GM12878 (cell line): ENCODE measurements around the gene VIT. TPM values are rescaled to one million over a fixed set of nuclear protein-coding genes. Genes with fewer than 3 reads are reported as not detected.

Experiments
- ATAC-seq: fragments of 200-7000 bp; cut with Tn5 transposase; 3 replicates; pipeline ENCODE4 v1.9.1; 2020; ENCODE audit warnings: mild to moderate bottlenecking, moderate library complexity
- BruUV-seq: library from RNA; stranded (reverse); fragments of 400-500 nt; replicated peaks from 2 replicates; lab custom pipeline; 2021; lab: Mats Ljungman, UMichigan
- CTCF ChIA-PET: fragments of 300-600 bp; sonication (Branson Sonifier 250); formaldehyde crosslinking; extraction: SDS; loops from one replicate; lab custom pipeline; 2021; ENCODE audit warnings: inconsistent platforms; lab: Yijun Ruan, JAX
- POLR2A ChIA-PET: fragments of 350-600 bp; formaldehyde crosslinking; extraction: SDS; loops from one replicate; lab custom pipeline; 2021; ENCODE audit warnings: inconsistent platforms; lab: Charles Lee
- RAD21 ChIA-PET: fragments of 300-600 bp; sonication (Branson Sonifier 250); formaldehyde crosslinking; loops from one replicate; lab custom pipeline; 2023; ENCODE audit warnings: antibody characterized with exemption; ENCODE audit not compliant: unreplicated experiment; lab: Charles Lee
- SMC1A ChIA-PET: fragments of 300-600 bp; sonication (Branson Sonifier 250); formaldehyde crosslinking; loops from one replicate; lab custom pipeline; 2023; ENCODE audit not compliant: unreplicated experiment, uncharacterized antibody; lab: Charles Lee
- DNase-seq: peaks from one replicate; pipeline ENCODE4 v3.0.0-alpha.2; 2011; ENCODE audit warnings: low read depth, low spot score
- FAIRE-seq: peaks from 3 replicates; lab custom pipeline; 2011; peaks lifted over from hg19 to GRCh38; lab: Jason Lieb, UNC
- H2AFZ ChIP-seq: 2 replicates; pipeline ENCODE4 v1.6.0; 2011; ENCODE audit warnings: low read depth, low read length, control low read depth; ENCODE audit not compliant: control insufficient read depth
- H3K27ac ChIP-seq: 2 replicates; pipeline ENCODE4 v1.5.1; 2011; ENCODE audit warnings: control low read depth; ENCODE audit not compliant: control insufficient read depth, insufficient read depth
- H3K27me3 ChIP-seq, 2 experiments: replicated peaks in 1 of 2; 2 replicates each; pipeline versions ENCODE4 v1.6.0 to v1.6.1; 2011; ENCODE audit warnings: low read length in 1 of 2; ENCODE audit not compliant: control insufficient read depth in 2 of 2, insufficient read depth in 2 of 2
- H3K36me3 ChIP-seq, 2 experiments: 2 replicates each; pipeline ENCODE4 v1.5.1; 2011; ENCODE audit warnings: low read length in 1 of 2; ENCODE audit not compliant: control insufficient read depth in 2 of 2, insufficient read depth in 2 of 2
- H3K4me1 ChIP-seq: 2 replicates; pipeline ENCODE4 v1.6.1; 2011; ENCODE audit warnings: mild to moderate bottlenecking, low read length, moderate library complexity, mixed read lengths; ENCODE audit not compliant: control insufficient read depth, insufficient read depth
- H3K4me2 ChIP-seq: 2 replicates; pipeline ENCODE4 v1.6.0; 2011; ENCODE audit warnings: control low read depth; ENCODE audit not compliant: control insufficient read depth, insufficient read depth
- H3K4me3 ChIP-seq: fragments of 200-600 bp; sonication (generic); 2 replicates; pipeline ENCODE4 v1.5.1; 2016
- H3K79me2 ChIP-seq: 2 replicates; pipeline ENCODE4 v1.6.0; 2011; ENCODE audit warnings: low read length; ENCODE audit not compliant: control insufficient read depth, insufficient read depth
- H3K9ac ChIP-seq: 2 replicates; pipeline ENCODE4 v1.8.0; 2011; ENCODE audit warnings: low read length, control low read depth, mixed read lengths; ENCODE audit not compliant: control insufficient read depth, insufficient read depth
- H3K9me3 ChIP-seq: replicated peaks from 3 replicates; pipeline ENCODE4 v1.5.1; 2011; ENCODE audit warnings: mild to moderate bottlenecking, low read length; ENCODE audit not compliant: control insufficient read depth, insufficient read depth
- H4K20me1 ChIP-seq: 2 replicates; pipeline ENCODE4 v1.6.0; 2011; ENCODE audit not compliant: control insufficient read depth, insufficient read depth
- BRCA1 ChIP-seq: IDR thresholded peaks from 2 replicates; pipeline ENCODE4 v1.6.1; 2011; ENCODE audit warnings: low read depth, low read length, improper control_type of control experiment
- CHD1 ChIP-seq: IDR thresholded peaks from 2 replicates; pipeline ENCODE4 v1.6.1; 2012; ENCODE audit warnings: low read depth, low read length, improper control_type of control experiment
- CHD4 ChIP-seq: fragments of 200-600 bp; sonication (generic); IDR thresholded peaks from 2 replicates; pipeline ENCODE4 v1.6.1; 2016; ENCODE audit warnings: mild to moderate bottlenecking
- MEF2A ChIP-seq: IDR thresholded peaks from 2 replicates; pipeline ENCODE4 v1.6.1; 2011; ENCODE audit warnings: low read depth, mild to moderate bottlenecking, low read length, moderate library complexity; ENCODE audit not compliant: insufficient read depth
- POU2F2 ChIP-seq: IDR thresholded peaks from 3 replicates; pipeline ENCODE4 v1.6.1; 2011; ENCODE audit warnings: low read depth, mild to moderate bottlenecking, low read length, borderline replicate concordance
- RAD51 ChIP-seq: fragments of 450-650 bp; IDR thresholded peaks from 2 replicates; pipeline ENCODE4 v1.6.1; 2016; ENCODE audit warnings: moderate library complexity, mild to moderate bottlenecking, inconsistent platforms
- RCOR1 ChIP-seq: conservative IDR thresholded peaks from 2 replicates; pipeline ENCODE4 v1.6.1; 2012; ENCODE audit warnings: low read depth, low read length, improper control_type of control experiment
- REST ChIP-seq: IDR thresholded peaks from 2 replicates; pipeline ENCODE4 v1.6.1; 2012; ENCODE audit warnings: mild to moderate bottlenecking, low read depth, low read length
- SKIL ChIP-seq: fragments of 450-650 bp; IDR thresholded peaks from 2 replicates; pipeline ENCODE4 v1.6.1; 2017; ENCODE audit warnings: mild to moderate bottlenecking, low read depth, inconsistent platforms; ENCODE audit not compliant: poor library complexity, severe bottlenecking
- SMAD5 ChIP-seq: IDR thresholded peaks from 2 replicates; pipeline ENCODE4 v1.6.1; 2016; ENCODE audit warnings: antibody characterized with exemption, low read depth
- WGBS: methylation state at CpG from one replicate; pipeline ENCODE4 v1.1.6; 2016; ENCODE audit warnings: low lambda C conversion rate; ENCODE audit not compliant: insufficient replicate concordance, insufficient coverage; ENCODE audit errors: missing lambda C conversion rate; 5-methylcytosine and 5-hydroxymethylcytosine counted together
- in situ Hi-C: fragments of 300-500 bp; cut with MboI; formaldehyde crosslinking; loops from 9 replicates; pipeline ENCODE4 v1.14.3; 2018; ENCODE audit warnings: mixed read lengths
- intact Hi-C: fragments of 100-400 bp; cut with micrococcal nuclease; formaldehyde crosslinking; loops from one replicate; pipeline ENCODE4 v1.14.2; 2022; ENCODE audit not compliant: unreplicated experiment
- polyA plus RNA-seq, 11 experiments: library from polyadenylated mRNA; depleted of rRNA in 4 of 11; unstranded in 6 of 11; stranded (reverse) in 5 of 11; fragments of >200 nt; fragmentation: Nextera tagmentation in 4 of 11; fragmentation: Illumina TruSeq in 1 of 11; extraction: Ambion mirVana in 4 of 11; extraction: Trizol in 1 of 11; gene quantifications; 1 replicate in 1 of 11; 2 replicates in 10 of 11; pipeline versions ENCODE4 v1.2.1 to v1.2.3, GENCODE V29; 2011 to 2016; ENCODE audit warnings: inconsistent platforms in 2 of 11, missing spikeins in 2 of 11, low read depth in 1 of 11
- total RNA-seq, 4 experiments: library from RNA; depleted of rRNA in 3 of 4; stranded (reverse); fragments of >200 nt in 3 of 4; fragmentation: Illumina TruSeq in 1 of 4; extraction: Trizol in 1 of 4; gene quantifications; 2 replicates each; pipeline versions ENCODE4 v1.2.1 to v1.2.3, GENCODE V29; 2013 to 2021

The VIT gene
- total and polyA plus RNA-seq, 10 of the 15 experiments (the other 5 are each of a cell fraction or from before 2014, with no cell fraction given): 0.05 to 0.14 TPM; not detected in 8

GRCh38 chr2:36731941-36732672 lies 35.6 kb downstream of the VIT start:
- H3K79me2 ChIP-seq: no peaks in the 10 kb centered on the region
- H3K27me3 ChIP-seq: no peaks in the 10 kb centered on the region
- no peaks in the 10 kb centered on the region for H3K9me3 ChIP-seq
- H3K9ac ChIP-seq: no peak overlapping the region
- DNase-seq: no peak
- no peaks in the 10 kb centered on the region for H3K36me3 ChIP-seq
- no peaks in the 10 kb centered on the region for H3K4me1 ChIP-seq
- ChIA-PET RAD21 (no interaction called here), POLR2A (no interaction called here), CTCF (no interaction called here), SMC1A (no interaction called here)
- in situ Hi-C loops: no loop called here
- H3K4me2 ChIP-seq: no peak overlapping the region
- no peak for ATAC-seq
- 17% methylated on average over 5 of the region's 5 CpGs for WGBS
- H3K27ac ChIP-seq: no peak overlapping the region
- H2AFZ ChIP-seq: no peak overlapping the region
- intact Hi-C loops: no loop called here
- FAIRE-seq: no peak
- TF ChIP-seq CHD1 (no peak), SKIL (no peak), SMAD5 (no peak), BRCA1 (no peak), MEF2A (no peak), REST (no peak), RCOR1 (no peak), POU2F2 (no peak), CHD4 (no peak), RAD51 (no peak)
- H4K20me1 ChIP-seq: no peaks in the 10 kb centered on the region
- H3K4me3 ChIP-seq: no peak overlapping the region
- no TSS peak for BruUV-seq
